HG03565 (cell line): ENCODE results near the gene ZNF394.

ENCODE experiments used
- ATAC-seq: cut with Tn5 transposase; IDR thresholded peaks from one replicate; pipeline ENCODE4 v1.9.1; 2021; ENCODE audit warnings: mild to moderate bottlenecking, moderate library complexity; ENCODE audit not compliant: unreplicated experiment

The ZNF394 gene

DNA sequence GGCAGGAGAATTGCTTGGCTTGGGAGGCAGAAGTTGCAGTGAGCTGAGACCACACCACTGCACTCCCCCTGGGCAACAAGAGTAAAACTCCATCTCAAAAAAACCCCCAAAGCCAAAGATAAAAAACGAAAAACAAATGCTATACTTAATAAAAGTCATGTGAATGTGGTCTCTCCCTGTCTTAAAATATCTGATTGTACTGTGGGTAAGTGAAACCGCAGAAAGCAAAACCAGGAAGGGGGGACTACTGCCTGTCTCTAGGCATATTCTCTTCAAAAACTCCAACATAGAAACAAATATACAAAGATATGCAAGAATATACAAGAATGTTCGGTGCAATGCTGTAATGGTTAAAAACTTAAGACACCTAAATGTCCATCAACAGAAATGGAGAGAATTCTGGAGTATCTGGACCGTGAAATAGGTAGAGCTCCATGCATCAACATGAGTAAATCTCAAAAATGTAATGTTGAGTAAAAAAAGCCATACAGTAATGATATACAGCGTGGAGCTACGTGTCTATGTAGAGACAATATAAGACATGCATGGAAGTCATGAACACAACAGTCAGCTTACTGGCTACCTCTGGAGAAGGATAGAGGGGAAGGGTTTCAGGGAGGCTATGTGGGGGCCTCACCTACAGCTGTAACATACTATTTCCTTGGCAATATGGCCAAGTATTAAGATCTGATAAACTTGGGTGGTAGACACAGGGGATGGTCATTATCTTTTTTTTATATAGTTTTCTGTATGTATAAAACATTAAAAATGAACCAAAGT is 2.1 kb downstream of the ZNF394 start:
- no peak for ATAC-seq

DNA sequence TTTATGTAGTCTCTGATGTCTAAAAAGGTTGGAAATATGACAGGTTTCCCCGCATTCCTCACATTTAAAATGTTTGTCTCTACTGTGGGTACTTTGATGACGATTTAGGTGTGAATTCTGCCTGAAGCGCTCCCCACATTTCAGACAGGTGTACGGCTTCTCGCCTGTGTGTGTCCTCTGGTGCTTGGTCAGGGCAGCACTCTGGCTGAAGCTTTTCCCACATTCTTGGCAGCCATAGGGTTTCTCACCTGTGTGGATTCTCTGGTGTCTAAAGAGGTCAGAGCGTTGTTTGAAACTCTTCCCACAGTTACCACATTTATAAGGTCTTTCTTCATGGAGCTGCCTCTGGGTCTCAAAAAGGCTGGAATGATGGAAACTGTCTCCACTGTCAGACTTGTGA is 6.3 kb downstream of the ZNF394 start:
- no peak for ATAC-seq

DNA sequence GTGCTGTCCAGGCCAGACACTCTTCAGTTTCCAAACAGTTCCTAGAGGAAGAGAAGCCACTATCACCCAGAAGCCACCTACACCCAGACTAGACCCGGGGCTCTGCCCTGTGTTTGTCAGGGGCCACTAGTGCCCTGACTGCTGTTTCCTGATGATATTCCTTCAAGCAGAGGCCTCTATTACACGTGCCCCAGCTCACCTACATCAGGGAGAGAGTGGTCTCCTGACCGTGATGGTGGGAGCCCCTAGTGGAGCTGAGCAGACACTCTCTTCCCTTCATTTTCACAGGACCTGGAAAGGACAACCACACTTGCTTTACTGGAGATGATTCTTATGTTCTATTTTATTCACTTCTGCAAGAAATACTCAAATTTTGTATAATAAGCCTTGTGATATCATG is 9.2 kb downstream of the ZNF394 start:
- no peak for ATAC-seq

DNA sequence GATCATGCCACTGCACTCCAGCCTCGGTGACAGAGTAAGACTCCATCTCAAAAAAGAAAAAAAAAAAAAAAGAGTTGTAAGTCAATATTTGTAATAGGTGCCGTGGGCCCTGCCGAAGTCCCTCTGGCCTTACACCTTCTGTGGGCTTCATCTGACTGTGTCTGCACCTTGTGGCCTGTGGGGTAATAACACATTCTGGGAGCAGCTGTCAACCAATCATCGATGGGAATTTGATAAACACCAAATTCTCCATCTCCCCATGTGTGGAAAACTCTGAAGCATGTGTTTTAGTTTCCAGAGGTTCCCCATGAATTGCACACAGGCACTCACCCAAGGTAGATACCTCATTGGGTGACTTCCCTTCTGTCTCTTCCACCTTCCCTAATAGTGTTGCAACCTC is 10.8 kb downstream of the ZNF394 start:
- ATAC-seq, result no peak

DNA sequence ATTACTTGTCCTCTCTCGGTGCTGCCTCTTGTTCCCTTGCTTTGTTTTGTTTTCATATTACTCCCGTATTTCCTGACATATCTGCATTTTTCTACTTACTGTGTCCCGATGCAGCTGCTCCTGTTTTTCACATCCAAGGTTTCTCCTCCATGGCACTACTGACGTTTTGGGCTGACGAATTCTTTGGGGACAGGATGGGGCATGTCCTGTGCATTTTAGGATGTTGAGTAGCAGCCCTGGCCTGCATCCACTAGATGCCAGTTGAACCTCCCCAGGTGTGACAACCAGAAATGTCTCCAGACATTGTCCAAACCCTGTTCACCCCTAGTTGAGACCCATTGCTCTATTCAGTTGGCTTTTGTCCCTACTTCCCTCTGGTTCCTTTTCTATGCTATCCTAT is 15.0 kb downstream of the ZNF394 start:
- ATAC-seq, result no peak

DNA sequence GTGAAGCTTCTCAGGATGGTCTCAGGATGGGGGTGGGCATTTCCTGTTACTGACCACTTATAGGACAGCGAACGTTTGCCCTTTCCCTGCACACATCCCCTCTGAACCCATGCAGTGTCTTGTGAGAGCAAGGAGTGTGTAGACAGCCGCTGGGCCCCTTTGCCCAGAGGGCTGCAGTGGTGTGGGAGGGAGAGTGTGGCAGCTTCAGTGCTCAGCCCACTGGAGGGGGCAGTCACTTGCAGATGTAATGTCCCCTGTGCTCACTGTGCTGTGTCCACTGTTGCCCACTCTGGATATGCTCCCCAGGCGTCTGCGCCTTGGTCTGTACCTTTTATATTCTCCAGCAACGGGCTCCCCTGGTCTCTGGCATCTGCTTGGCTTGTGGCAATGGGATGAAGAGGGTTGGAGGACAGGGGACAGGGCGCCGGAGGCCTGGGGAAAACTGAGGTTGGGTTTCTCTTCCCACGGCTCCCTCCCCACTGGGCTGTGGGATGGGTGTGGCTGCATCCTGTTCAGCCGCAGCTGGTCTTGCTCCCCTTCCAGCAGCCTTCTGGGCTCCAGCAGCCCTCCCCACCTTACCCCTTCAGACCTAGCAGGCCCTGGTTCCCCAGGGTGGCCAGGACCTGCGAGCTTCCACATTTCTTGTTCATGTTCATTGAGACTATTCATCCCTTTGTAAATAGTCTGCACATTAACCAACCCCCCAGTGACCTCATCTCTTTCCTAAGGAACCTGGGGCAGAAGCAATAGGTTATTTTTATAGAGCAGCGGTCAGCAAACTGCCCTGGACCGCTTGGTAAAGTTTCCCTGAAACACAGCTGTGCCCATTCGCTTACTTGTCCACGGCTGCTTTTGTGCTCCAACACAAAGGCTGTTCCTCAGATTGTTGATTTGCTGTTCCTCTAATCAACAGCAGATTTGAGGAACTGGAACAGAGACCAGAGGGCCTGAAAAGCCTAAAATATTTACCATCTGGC is 21.3 kb downstream of the ZNF394 start:
- ATAC-seq, result no peak

DNA sequence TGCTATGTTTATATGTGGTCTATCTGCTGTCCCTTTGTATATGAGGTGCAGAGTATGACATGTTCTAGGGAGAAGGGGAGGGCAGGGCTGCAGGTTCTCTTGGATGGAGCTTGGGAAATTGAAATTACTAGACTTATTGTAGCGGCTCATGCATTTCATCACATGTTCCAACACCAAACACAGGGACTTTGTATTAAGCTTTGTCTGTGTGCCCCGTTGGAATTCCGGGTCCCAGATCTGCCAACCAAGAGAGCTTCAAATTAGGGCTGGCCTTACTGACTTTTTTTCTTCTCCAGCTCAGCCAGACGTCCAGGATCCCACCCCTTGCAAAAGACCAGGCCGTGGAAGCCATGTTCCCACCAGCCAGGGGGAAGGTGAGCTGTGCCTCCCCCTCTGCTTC is 24.0 kb downstream of the ZNF394 start:
- ATAC-seq, result no peak

DNA sequence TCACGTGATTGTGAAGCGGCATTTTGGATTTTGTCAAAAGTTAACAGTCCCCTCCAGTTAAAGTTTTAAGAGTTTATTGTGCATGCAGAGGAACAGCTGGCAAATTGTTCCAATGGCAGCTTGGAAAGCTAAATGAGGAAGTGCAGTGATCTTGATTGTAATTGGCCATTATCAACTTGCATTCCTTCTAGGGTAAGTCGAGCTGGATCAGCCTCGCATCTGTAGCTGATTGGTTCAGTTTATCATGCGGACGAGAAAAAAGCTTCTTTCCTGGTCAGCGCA is 26.8 kb downstream of the ZNF394 start:
- no peak for ATAC-seq

DNA sequence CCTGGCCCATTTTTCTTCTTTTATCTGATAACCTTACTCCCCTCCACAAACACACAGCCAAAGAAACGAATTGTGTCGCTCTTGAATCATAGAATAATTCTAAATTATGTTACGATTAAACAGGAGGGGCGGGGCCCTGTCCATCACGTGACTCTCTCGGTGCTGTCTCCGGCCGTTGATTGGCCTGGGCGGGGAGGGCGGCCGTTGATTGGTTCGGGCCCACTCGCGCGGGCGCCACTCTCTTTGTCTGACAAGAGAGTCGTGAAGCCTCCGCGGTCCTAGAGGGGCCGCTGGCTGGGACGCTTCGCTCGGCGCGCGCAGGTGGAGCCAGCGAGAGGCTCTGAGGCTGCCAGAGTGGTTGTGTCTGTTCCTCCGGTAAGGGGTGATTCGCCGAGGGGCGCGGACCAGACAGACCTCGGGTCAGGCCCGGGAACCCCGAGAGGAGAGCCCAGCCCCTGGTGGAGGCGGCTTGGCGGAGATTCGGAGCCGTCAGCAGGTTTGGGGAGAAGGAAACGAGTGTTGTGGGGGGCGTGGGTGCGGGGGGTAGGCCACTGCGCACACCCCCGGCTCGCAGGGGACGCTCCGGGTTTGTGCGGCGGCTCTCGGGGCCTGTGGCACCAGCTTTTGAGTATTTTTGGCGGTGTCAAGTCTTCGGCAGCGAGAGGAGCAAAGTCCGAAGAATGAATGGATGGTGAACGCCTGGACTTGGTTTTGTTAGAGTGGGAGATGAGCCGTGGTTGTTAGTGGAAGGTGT is 27.3 kb downstream of the ZNF394 start, which contains the start of gene ZNF789:
TSS of gene ZNF789 (plus strand) at position 330 of the 754 bp plus-strand sequence. CDS start 3,567 bp downstream, outside the sequence.
- peak; percentile 84 for ATAC-seq

DNA sequence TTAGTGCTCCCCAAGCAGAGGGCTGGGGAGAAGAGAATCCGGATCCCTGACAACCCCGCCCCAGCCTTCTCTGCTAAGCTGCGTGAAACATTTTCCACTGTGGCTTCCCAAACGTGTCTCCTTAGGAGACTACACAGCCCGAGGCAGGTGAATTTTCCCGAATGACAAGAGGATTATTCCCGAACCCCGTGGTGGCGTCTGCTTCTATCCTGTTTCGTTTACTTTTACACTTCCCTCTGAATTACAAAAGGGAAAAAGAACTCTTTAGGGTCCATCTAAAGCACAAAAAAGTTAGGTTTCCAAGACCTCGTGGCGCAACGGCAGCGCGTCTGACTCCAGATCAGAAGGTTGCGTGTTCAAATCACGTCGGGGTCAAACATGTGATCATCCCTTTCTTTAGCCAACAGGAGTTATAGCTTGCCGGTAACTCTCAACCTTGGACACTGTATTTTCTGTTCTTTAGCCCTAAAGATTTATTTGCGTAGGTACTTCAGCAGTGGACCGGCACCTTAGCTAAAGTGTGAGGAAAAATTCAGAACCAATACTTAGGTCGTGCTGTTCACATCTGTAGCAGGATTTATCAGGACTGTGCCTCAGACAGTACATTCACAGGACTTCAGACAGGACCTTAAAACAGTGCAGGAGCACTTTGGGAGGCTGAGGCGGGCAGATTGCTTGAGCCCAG is 30.6 kb downstream of the ZNF394 start:
- ATAC-seq, result no peak

DNA sequence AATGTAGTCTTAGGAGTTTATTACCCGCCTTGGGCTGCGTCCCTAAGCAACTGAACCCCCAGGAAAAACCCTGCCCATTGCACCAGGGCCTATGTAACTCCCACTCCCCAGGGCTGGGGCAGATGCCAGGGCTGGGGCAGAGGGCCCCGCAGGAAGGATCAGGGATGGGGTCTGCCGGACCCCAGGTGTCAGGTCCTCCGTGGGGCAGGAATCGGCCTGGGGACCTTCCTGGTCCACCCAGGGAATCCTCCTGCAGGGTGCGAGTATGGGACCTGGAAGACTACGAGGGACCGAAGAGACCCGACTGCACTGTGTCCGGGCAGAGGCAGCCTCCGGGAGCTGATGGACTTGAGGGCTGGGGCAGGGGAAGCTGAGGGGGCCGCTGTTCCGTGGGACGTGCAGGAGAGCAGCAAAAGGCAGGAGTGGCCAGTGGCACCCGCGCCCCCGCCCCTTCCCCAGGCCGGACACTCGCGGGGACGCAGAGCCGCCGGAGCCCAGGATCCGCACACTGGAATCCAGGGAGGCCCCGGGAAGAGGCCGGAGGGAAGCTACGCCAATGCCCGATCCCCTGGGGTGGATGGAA is 31.7 kb downstream of the ZNF394 start:
- no peak for ATAC-seq

DNA sequence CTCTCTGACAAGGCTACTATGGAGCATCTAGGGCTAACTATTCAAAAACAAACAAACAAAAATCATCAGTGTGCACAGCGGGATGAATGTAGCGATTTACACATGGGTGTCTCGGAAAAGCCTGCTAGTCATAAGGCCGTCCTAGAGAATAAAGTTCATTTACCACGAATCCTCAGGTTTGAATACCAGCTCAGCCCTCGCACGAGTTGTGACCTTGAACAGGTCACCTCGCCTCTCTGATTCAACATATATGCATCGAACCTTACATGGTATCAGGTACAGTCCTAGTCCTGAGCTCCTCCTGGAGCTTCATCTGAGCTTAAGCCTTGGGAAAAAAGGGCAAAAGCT is 34.7 kb downstream of the ZNF394 start:
- ATAC-seq, result no peak

DNA sequence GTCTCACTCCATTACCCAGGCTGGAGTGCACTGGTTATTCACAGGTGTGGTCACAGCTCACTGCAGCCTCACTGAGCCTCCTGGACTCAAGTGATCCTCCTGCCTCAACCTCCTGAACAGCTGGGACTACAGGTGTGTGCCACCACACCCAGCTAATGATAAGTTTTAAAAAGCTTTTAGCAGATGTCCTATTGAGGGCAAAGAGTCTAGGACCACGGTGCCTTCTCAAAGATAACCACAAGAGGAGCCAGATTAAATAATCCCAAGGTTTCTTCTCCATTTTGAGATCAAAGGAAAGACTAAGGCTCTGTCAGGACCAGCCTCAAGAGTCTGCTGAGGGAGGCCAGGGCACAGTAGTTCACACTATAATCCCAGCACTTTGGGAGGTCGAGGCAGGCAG is 38.9 kb downstream of the ZNF394 start:
- no peak for ATAC-seq

DNA sequence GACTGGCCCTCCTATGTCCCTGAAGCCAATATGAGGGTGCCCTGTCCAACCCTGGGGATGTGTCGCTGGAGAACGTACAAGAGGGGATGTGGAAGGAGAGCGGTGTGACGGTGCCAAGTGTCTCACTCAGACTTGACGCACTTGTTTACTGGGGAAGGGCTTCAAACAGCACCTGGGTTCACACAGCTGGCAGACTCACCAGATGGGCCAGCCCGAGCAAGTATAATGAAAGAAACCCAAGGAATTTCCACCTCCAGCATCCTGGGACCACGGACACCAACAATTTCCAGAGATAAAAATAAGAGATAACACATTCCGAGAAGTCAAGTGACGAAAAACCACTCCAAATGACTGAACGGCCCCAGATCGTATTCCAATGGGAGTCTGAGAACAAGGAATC is 39.4 kb downstream of the ZNF394 start:
- no peak for ATAC-seq

DNA sequence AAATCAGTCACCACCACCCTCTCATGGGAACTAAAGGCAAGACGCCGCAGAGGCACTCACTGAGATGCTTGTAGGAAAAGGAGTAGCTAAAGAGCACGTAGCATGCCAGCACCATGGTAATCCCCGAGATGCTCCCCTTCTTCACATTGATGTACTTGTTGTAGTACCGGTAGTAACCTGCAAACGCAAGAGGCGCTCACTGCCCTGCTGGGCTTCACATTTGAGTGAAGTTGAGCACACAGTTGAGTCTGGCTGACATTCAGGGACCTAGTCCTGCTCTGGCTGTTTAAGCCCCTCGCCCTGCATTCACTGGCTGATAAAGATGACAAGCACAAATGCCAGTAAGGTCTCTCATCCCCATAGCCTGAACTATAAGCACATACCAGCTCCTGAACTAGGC is 41.0 kb downstream of the ZNF394 start:
- ATAC-seq, result no peak

DNA sequence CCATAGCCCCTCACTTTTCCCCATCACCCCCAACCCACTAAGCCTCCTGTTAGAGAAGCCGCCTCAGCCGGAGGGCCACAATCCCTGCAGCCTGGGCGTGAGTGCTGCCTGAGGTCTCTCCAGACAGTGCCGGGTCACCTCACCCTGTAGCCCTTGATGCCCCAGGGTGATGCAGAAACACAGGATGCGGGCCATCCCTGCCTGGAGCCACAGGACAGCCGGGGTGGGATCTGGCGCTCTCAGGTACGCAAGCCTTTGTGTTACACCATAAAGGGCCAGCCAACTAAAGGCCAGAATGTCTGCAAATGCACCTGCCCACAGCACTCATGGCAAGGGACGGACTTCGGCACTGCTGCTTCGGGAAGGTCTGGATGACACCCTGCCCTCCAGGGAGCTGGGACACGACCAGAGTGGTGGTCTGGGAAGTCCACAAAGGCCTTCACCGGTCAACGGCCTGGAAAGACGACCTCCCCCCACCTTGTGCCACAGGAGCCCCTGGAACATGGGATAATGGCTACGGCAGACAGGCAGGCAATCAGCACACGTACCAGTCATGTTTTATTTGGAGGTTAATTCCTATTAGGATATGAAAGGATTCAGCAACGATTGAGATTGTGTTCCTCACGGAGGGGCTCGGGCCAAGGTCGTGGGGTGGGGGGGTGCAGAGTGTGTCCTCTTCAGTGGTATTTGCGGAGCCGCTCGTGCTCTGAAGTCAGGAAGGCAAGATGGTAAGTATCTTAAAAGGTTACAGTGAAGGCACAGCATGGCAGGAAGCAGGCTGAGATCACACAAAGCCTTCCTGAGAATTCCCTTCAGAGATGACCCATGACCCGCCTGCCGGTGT is 42.2 kb downstream of the ZNF394 start:
- no peak for ATAC-seq

DNA sequence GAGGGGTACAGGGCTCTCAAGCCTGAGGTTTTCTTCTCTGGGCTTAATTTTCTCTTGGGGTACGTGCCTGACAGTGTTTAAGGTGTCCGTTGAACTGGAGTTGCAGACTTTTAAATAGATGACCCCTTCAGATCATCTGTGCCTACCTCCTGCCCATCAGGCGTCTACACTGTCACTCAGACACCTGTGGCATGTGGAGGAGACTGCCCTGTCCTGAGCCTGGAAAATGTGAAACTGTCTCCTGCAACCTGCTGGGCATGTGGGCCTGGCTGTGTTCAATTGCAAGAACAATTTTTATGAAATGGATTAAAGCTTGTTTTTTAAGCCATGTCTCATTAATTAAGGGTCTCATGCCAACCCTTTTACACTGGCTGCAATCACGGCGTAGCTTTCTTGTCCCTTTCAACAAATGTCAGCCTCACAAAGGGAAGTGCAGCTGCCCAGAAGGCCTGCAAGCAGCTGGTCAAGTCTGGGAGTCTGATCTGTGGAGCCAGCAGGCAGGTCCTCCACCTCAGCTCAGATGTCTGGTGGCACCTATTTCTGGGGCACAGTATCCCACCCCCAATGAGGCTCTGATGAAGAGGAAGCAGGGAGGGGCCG is 42.9 kb downstream of the ZNF394 start:
- ATAC-seq, result no peak

DNA sequence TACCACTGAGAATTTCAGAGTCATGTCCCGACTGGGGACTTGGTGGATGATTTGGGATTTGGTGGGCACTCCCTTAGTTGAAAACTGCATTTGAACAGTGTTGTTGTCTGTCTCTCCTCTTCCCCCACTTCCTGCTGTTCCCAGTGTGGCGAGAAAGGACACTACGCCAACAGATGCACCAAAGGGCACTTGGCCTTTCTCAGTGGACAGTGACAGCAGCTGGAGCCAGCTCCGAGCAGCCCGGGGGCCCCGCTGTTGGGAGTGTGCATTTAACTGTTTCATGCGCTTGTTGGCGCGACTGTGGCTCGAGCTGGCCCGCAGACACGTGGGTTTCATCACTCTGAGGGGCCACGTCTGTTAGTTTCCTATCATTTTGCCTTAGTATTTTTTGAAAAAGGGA is 43.8 kb downstream of the ZNF394 start:
- no peak for ATAC-seq

DNA sequence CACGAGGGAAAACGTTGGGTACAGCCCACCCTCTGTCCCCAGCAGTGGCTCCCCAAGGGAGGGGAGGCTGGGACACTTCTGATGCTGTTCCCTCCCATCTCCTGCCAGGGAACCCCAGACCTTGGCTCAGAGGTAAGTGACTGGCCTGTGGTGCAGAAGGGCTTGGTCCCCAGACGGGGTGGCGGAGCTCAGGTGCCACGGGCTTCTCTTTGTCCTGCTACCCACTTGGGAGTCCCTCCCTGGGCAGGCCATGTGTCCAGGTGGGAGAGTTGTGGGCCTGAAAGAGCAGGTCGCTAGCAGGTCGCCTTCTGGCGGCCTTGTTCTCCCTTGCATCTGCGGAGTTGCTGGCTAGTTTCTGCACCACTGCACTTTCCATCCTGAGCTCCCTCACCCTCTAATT is 44.2 kb downstream of the ZNF394 start:
- ATAC-seq, result no peak
